Measurements from ENCODE around the gene ZNF618. TPM values are rescaled to one million over a fixed set of nuclear protein-coding genes. Genes with fewer than 3 reads are reported as not detected.

The ZNF618 gene
- total RNA-seq, 4 donors from 2014 or later, result 2.9 to 5.8 (median 4.2) TPM

DNA sequence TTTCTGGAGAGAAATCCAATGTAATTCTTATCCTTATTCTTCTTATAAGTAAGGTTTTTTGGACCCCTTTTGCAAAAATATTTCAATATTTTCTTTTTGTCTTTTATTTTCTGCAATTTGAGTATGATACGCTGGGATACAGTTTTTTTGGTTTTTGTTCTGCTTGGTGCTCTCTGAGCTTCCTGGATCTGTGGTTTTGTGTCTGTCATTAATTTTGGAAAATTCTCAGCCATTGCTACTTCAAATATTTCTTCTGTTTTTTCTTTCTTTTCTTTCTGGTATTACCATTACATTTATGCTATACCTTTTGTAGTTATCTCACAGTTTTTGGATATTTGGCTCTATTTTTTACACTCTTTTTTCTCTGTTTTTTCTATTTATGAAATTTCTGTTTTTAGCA is 50.1 kb downstream of the ZNF618 start:
- TF ChIP-seq, protein P1, sequence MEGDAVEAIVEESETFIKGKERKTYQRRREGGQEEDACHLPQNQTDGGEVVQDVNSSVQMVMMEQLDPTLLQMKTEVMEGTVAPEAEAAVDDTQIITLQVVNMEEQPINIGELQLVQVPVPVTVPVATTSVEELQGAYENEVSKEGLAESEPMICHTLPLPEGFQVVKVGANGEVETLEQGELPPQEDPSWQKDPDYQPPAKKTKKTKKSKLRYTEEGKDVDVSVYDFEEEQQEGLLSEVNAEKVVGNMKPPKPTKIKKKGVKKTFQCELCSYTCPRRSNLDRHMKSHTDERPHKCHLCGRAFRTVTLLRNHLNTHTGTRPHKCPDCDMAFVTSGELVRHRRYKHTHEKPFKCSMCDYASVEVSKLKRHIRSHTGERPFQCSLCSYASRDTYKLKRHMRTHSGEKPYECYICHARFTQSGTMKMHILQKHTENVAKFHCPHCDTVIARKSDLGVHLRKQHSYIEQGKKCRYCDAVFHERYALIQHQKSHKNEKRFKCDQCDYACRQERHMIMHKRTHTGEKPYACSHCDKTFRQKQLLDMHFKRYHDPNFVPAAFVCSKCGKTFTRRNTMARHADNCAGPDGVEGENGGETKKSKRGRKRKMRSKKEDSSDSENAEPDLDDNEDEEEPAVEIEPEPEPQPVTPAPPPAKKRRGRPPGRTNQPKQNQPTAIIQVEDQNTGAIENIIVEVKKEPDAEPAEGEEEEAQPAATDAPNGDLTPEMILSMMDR (IDR thresholded peaks at IDR 0.05), result no peak
- TF ChIP-seq POLR2AphosphoS5 (IDR thresholded peaks at IDR 0.05) (no peak), POLR2A (IDR thresholded peaks at IDR 0.05) (no peak), EP300 (IDR thresholded peaks at IDR 0.05) (no peak)
- DNase-seq (ENCODE audit: low spot score in 2 of 2), result no peak
- H3K4me1 ChIP-seq, result no peaks in the 10 kb centered on the region
- H3K9me3 ChIP-seq, result peaks cover 3% of the 10 kb centered on the region
- no peak overlapping the region for H3K4me3 ChIP-seq
- no peaks in the 10 kb centered on the region for H3K27me3 ChIP-seq
- H3K27ac ChIP-seq, result no peak overlapping the region
- no peaks in the 10 kb centered on the region for H3K36me3 ChIP-seq
- WGBS, result 100% methylated on average over 1 of the region's 1 CpG

GRCh38 chr9:113927277-113927676 is 51.2 kb downstream of the ZNF618 start:
- Histone ChIP-seq H3K4me3 (no peak overlapping the region), H3K27me3 (no peaks in the 10 kb centered on the region), H3K36me3 (no peaks in the 10 kb centered on the region), H3K9me3 (peaks cover 3% of the 10 kb centered on the region), H3K4me1 (no peaks in the 10 kb centered on the region), H3K27ac (no peak overlapping the region)
- WGBS, result 68% methylated on average over 2 of the region's 2 CpGs
- no peak for TF ChIP-seq EP300 (IDR thresholded peaks at IDR 0.05)
- no peak for DNase-seq (ENCODE audit: low spot score in 2 of 2)

- no peaks in the 10 kb centered on the region for H3K36me3 ChIP-seq
- TF ChIP-seq, protein P1 (IDR thresholded peaks at IDR 0.05), result no peak
- TF ChIP-seq POLR2A (IDR thresholded peaks at IDR 0.05) (no peak), POLR2AphosphoS5 (IDR thresholded peaks at IDR 0.05) (no peak), EP300 (IDR thresholded peaks at IDR 0.05) (no peak)
- 78% methylated on average over 3 of the region's 3 CpGs for WGBS
- no peak for DNase-seq (ENCODE audit: low spot score in 2 of 2)
- H3K4me3 ChIP-seq, result no peak overlapping the region
- H3K4me1 ChIP-seq, result no peaks in the 10 kb centered on the region
- peaks cover 3% of the 10 kb centered on the region for H3K9me3 ChIP-seq
- no peak overlapping the region for H3K27ac ChIP-seq
- no peaks in the 10 kb centered on the region for H3K27me3 ChIP-seq
These were observed 52.2 kb downstream of the ZNF618 start for GRCh38 chr9:113928269-113928668.

GRCh38 chr9:113929634-113930389 is 53.7 kb downstream of the ZNF618 start:
- no peak for TF ChIP-seq EP300 (IDR thresholded peaks at IDR 0.05)
- no peak for TF ChIP-seq POLR2A (IDR thresholded peaks at IDR 0.05)
- no peak for TF ChIP-seq POLR2AphosphoS5 (IDR thresholded peaks at IDR 0.05)
- TF ChIP-seq, protein P1 (IDR thresholded peaks at IDR 0.05), result no peak
- H3K9me3 ChIP-seq, result peaks cover 3% of the 10 kb centered on the region
- H3K4me3 ChIP-seq, result no peak overlapping the region
- no peaks in the 10 kb centered on the region for H3K4me1 ChIP-seq
- no peak overlapping the region for H3K27ac ChIP-seq
- WGBS, result 78% methylated on average over 6 of the region's 6 CpGs
- no peak for DNase-seq (ENCODE audit: low spot score in 2 of 2)
- H3K36me3 ChIP-seq, result no peaks in the 10 kb centered on the region
- H3K27me3 ChIP-seq, result no peaks in the 10 kb centered on the region

- no peak for TF ChIP-seq POLR2A (IDR thresholded peaks at IDR 0.05)
- TF ChIP-seq EP300 (IDR thresholded peaks at IDR 0.05), result no peak
- TF ChIP-seq, protein P1 (IDR thresholded peaks at IDR 0.05), result no peak
- no peak for TF ChIP-seq POLR2AphosphoS5 (IDR thresholded peaks at IDR 0.05)
- no peaks in the 10 kb centered on the region for H3K36me3 ChIP-seq
- no peaks in the 10 kb centered on the region for H3K4me1 ChIP-seq
- no peak overlapping the region for H3K4me3 ChIP-seq
- 81% methylated on average over 5 of the region's 5 CpGs for WGBS
- H3K27ac ChIP-seq, result no peak overlapping the region
- no peaks in the 10 kb centered on the region for H3K27me3 ChIP-seq
- DNase-seq (ENCODE audit: low spot score in 2 of 2), result no peak
- peaks cover 3% of the 10 kb centered on the region for H3K9me3 ChIP-seq
These were observed 54.3 kb downstream of the ZNF618 start for GRCh38 chr9:113930390-113930783.
